Smooth muscle cell (in vitro differentiated cells): Measurements from ENCODE around the gene CAPRIN1. TPM values are rescaled to one million over a fixed set of nuclear protein-coding genes. Genes with fewer than 3 reads are reported as not detected.

ENCODE experiments used
- DNase-seq: peaks from one replicate; lab custom pipeline; 2025; ENCODE audit not compliant: unreplicated experiment; lab: John Stamatoyannopoulos, UW
- H2AFZ ChIP-seq: fragments of 200-600 bp; sonication (generic); 2 replicates; pipeline ENCODE4 v1.6.0; 2016; ENCODE audit warnings: antibody characterized with exemption, low read depth, mild to moderate bottlenecking
- H3F3A ChIP-seq: fragments of 200-600 bp; sonication (generic); 2 replicates; pipeline ENCODE4 v1.6.0; 2017; ENCODE audit warnings: antibody characterized with exemption, low read depth
- H3K27ac ChIP-seq: fragments of 200-600 bp; sonication (generic); 2 replicates; pipeline ENCODE4 v1.5.1; 2016; ENCODE audit warnings: low read depth, mild to moderate bottlenecking
- H3K27me3 ChIP-seq: fragments of 200-600 bp; sonication (generic); 2 replicates; pipeline ENCODE4 v1.6.1; 2016; ENCODE audit warnings: low read depth, mild to moderate bottlenecking
- H3K36me3 ChIP-seq: fragments of 200-600 bp; sonication (generic); 2 replicates; pipeline ENCODE4 v1.5.1; 2016; ENCODE audit warnings: low read depth
- H3K4me1 ChIP-seq: fragments of 200-600 bp; sonication (generic); 2 replicates; pipeline ENCODE4 v1.5.1; 2016; ENCODE audit warnings: low read depth
- H3K4me2 ChIP-seq: fragments of 200-600 bp; sonication (generic); 2 replicates; pipeline ENCODE4 v1.6.0; 2016; ENCODE audit warnings: mild to moderate bottlenecking
- H3K4me3 ChIP-seq: fragments of 200-600 bp; sonication (generic); 2 replicates; pipeline ENCODE4 v1.5.1; 2016; ENCODE audit warnings: mild to moderate bottlenecking
- H3K79me2 ChIP-seq: fragments of 200-600 bp; sonication (generic); 2 replicates; pipeline ENCODE4 v1.6.0; 2016; ENCODE audit warnings: low read depth, mild to moderate bottlenecking
- H3K9ac ChIP-seq: fragments of 200-600 bp; sonication (generic); 2 replicates; pipeline ENCODE4 v1.6.0; 2016; ENCODE audit warnings: low read depth
- H3K9me3 ChIP-seq: fragments of 200-600 bp; sonication (generic); replicated peaks from 2 replicates; pipeline ENCODE4 v1.5.1; 2016; ENCODE audit warnings: low read depth
- H4K20me1 ChIP-seq: fragments of 200-600 bp; sonication (generic); 2 replicates; pipeline ENCODE4 v1.6.0; 2016; ENCODE audit warnings: low read depth
- CTCF ChIP-seq: fragments of 200-600 bp; sonication (generic); IDR thresholded peaks from 2 replicates; pipeline ENCODE4 v1.5.1; 2017; ENCODE audit warnings: borderline replicate concordance, mild to moderate bottlenecking, antibody characterized with exemption; ENCODE audit not compliant: insufficient read depth, poor library complexity, severe bottlenecking
- WGBS: methylation state at CpG from one replicate; pipeline ENCODE4 v1.1.7; 2016; ENCODE audit warnings: low lambda C conversion rate; 5-methylcytosine and 5-hydroxymethylcytosine counted together
- polyA plus RNA-seq: library from polyadenylated mRNA; unstranded; fragments of >200 nt; fragmentation: Nextera tagmentation; extraction: Ambion mirVana; gene quantifications from 2 replicates; pipeline ENCODE4 v1.2.1, GENCODE V29; 2016
- total RNA-seq: library from RNA; depleted of rRNA; stranded (reverse); fragments of >200 nt; gene quantifications from 2 replicates; pipeline ENCODE4 v1.2.3, GENCODE V29; 2014

CAPRIN1 gene
- total and polyA plus RNA-seq, 2 experiments from 2014 or later = 93.9 to 215 TPM

- Histone ChIP-seq H3F3A (peaks cover 31% of the 10 kb centered on the region), H3K4me1 (no peaks in the 10 kb centered on the region), H3K4me3 (no peak overlapping the region), H3K27ac (no peak overlapping the region), H3K9ac (no peak overlapping the region), H4K20me1 (peaks cover 37% of the 10 kb centered on the region), H3K4me2 (no peak overlapping the region), H3K79me2 (peaks cover 11% of the 10 kb centered on the region), H3K27me3 (no peaks in the 10 kb centered on the region), H2AFZ (no peak overlapping the region), H3K9me3 (no peaks in the 10 kb centered on the region), H3K36me3 (peaks cover 56% of the 10 kb centered on the region)
- 92% methylated on average over 2 of the region's 2 CpGs for WGBS
- DNase-seq = no peak
- no peak for TF ChIP-seq CTCF
These were observed 47.3 kb downstream of the CAPRIN1 start for GRCh38 chr11:34098813-34099212.

GRCh38 chr11:34104680-34105078 is 53.1 kb downstream of the CAPRIN1 start:
- Histone ChIP-seq H3K4me1 (peaks cover 10% of the 10 kb centered on the region), H3F3A (peaks cover 38% of the 10 kb centered on the region), H3K27ac (peak overlapping the region; percentile 85), H3K9me3 (no peaks in the 10 kb centered on the region), H4K20me1 (no peaks in the 10 kb centered on the region), H2AFZ (no peak overlapping the region), H3K36me3 (peaks cover 11% of the 10 kb centered on the region), H3K79me2 (peaks cover 27% of the 10 kb centered on the region), H3K4me2 (peak overlapping the region; percentile 96), H3K9ac (peak overlapping the region; percentile 86), H3K27me3 (no peaks in the 10 kb centered on the region), H3K4me3 (peak overlapping the region; percentile 88)
- no peak for DNase-seq
- WGBS = 29% methylated on average over 6 of the region's 6 CpGs
- TF ChIP-seq CTCF = no peak

GRCh38 chr11:34105079-34105956 is 53.8 kb downstream of the CAPRIN1 start, which contains the start of gene NAT10:
NAT10 (plus strand) TSS chr11:34105629; CDS start chr11:34108226, 2,597 bp downstream.
- Histone ChIP-seq H3K4me2 (peak within 1 kb of the TSS; percentile 96), H3K79me2 (peaks cover 27% of the 10 kb centered on the region), H3K9ac (peak within 1 kb of the TSS; percentile 86), H2AFZ (peak within 1 kb of the TSS; percentile 72), H3K27me3 (no peaks in the 10 kb centered on the region), H3K9me3 (no peaks in the 10 kb centered on the region), H3F3A (peaks cover 32% of the 10 kb centered on the region), H3K27ac (peak within 1 kb of the TSS; percentile 85), H4K20me1 (no peaks in the 10 kb centered on the region), H3K4me1 (peaks cover 10% of the 10 kb centered on the region), H3K4me3 (peak within 1 kb of the TSS; percentile 88), H3K36me3 (peaks cover 7% of the 10 kb centered on the region)
- under 1% methylated on average over 55 of the region's 55 CpGs for WGBS
- peak; percentile 80 for DNase-seq
- no peak for TF ChIP-seq CTCF
